GM19193 (cell line): Measurements from ENCODE around the gene GALNT14.

ENCODE experiments used
- POLR2A ChIP-seq: IDR thresholded peaks from 4 replicates; pipeline ENCODE4 v1.6.1; 2011; ENCODE audit not compliant: insufficient read depth, insufficient read length; ENCODE audit errors: extremely low read depth

GALNT14 gene

GRCh38 chr2:31075941-31076590 is 62.2 kb downstream of the GALNT14 start:
- no peak for TF ChIP-seq POLR2A

- no peak for TF ChIP-seq POLR2A
Measured at GRCh38 chr2:31075431-31075830, 62.8 kb downstream of the GALNT14 start.

GRCh38 chr2:31071741-31072140 is 66.5 kb downstream of the GALNT14 start:
- no peak for TF ChIP-seq POLR2A

- TF ChIP-seq POLR2A: no peak
Measured at GRCh38 chr2:31070339-31071125, 67.7 kb downstream of the GALNT14 start.

- no peak for TF ChIP-seq POLR2A
Measured at GRCh38 chr2:31069643-31070325, 68.5 kb downstream of the GALNT14 start.

- no peak for TF ChIP-seq POLR2A
Measured at GRCh38 chr2:31067259-31067658, 71.0 kb downstream of the GALNT14 start.

GRCh38 chr2:31066551-31066950 is 71.7 kb downstream of the GALNT14 start:
- no peak for TF ChIP-seq POLR2A

GRCh38 chr2:31066086-31066485 is 72.2 kb downstream of the GALNT14 start:
- no peak for TF ChIP-seq POLR2A

- TF ChIP-seq POLR2A: no peak
Measured at GRCh38 chr2:31065356-31065755, 72.9 kb downstream of the GALNT14 start.

- no peak for TF ChIP-seq POLR2A
Measured at GRCh38 chr2:31060397-31060796, 77.8 kb downstream of the GALNT14 start.

- TF ChIP-seq POLR2A: no peak
Measured at GRCh38 chr2:31058096-31059035, 79.9 kb downstream of the GALNT14 start.

GRCh38 chr2:31057691-31058090 is 80.5 kb downstream of the GALNT14 start:
- no peak for TF ChIP-seq POLR2A

GRCh38 chr2:31055938-31056337 is 82.3 kb downstream of the GALNT14 start:
- no peak for TF ChIP-seq POLR2A

- TF ChIP-seq POLR2A: no peak
Measured at GRCh38 chr2:31054842-31055388, 83.3 kb downstream of the GALNT14 start.

GRCh38 chr2:31053929-31054782 is 84.1 kb downstream of the GALNT14 start:
- no peak for TF ChIP-seq POLR2A
